ENCODE data around the gene TFF1. TPM values are rescaled to one million over a fixed set of nuclear protein-coding genes. Genes with fewer than 3 reads are reported as not detected.

Gene TFF1
- total RNA-seq, 1 experiment from 2014 or later, result 111 TPM

- Histone ChIP-seq H3K9me3 (ENCODE audit: low read length) (no peaks in the 10 kb centered on the region), H3K4me2 (ENCODE audit: low read length) (peak overlapping the region; percentile 52), H3K9me2 (replicated peaks; ENCODE audit: low read length) (no peaks in the 10 kb centered on the region), H2AFZ (ENCODE audit: low read length) (peak overlapping the region; percentile 55), H3K4me1 (ENCODE audit: insufficient read depth, low read length) (peaks cover 14% of the 10 kb centered on the region), H3K4me3 (ENCODE audit: low read length) (no peak overlapping the region), H3K79me2 (ENCODE audit: low read length) (no peaks in the 10 kb centered on the region), H3K27me3 (ENCODE audit: low read length) (no peaks in the 10 kb centered on the region), H3K9ac (ENCODE audit: low read length) (peak overlapping the region; percentile 59), H3K36me3 (ENCODE audit: low read depth, low read length) (no peaks in the 10 kb centered on the region), H4K20me1 (ENCODE audit: low read length) (no peaks in the 10 kb centered on the region), H3K27ac (ENCODE audit: low read length) (peak overlapping the region; percentile 34; the same call in 1 of the 2 replicates), H3F3A (ENCODE audit: low read length, unreplicated experiment) (no peaks in the 10 kb centered on the region)
- ChIA-PET POLR2A (ENCODE audit: unreplicated experiment) (no interaction called here), CTCF (no interaction called here)
- ATAC-seq (peak; percentile 70), DNase-seq (peak; percentile 31)
- no peak for TF ChIP-seq EZH2 (IDR thresholded peaks at IDR 0.05; ENCODE audit: low read length, unreplicated experiment)
- no peak for TF ChIP-seq CTCF (conservative IDR thresholded peaks at IDR 0.05; ENCODE audit: low read depth, low read length)
- TF ChIP-seq EZH2phosphoT487 (IDR thresholded peaks at IDR 0.05; ENCODE audit: borderline replicate concordance, low read length), result no peak
- intact Hi-C loops (cut with micrococcal nuclease), result loop anchor here (1.0 kb wide), 1 partner anchor 38 kb away; no protein-coding TSS in a partner anchor
- no TSS peak for BruUV-seq (replicated peaks)
Observed at GRCh38 chr21:42376338-42376982, 10.1 kb upstream of the TFF1 start.

- no peaks in the 10 kb centered on the region for H3K79me2 ChIP-seq (ENCODE audit: low read length)
- H3K4me1 ChIP-seq (ENCODE audit: insufficient read depth, low read length), result peaks cover 14% of the 10 kb centered on the region
- H3K4me2 ChIP-seq (ENCODE audit: low read length), result peak overlapping the region; percentile 52; the same call in 1 of the 2 replicates
- H3K36me3 ChIP-seq (ENCODE audit: low read depth, low read length), result no peaks in the 10 kb centered on the region
- H3K27me3 ChIP-seq (ENCODE audit: low read length), result no peaks in the 10 kb centered on the region
- no peaks in the 10 kb centered on the region for H3F3A ChIP-seq (ENCODE audit: low read length, unreplicated experiment)
- no peak for DNase-seq
- H3K4me3 ChIP-seq (ENCODE audit: low read length), result no peak overlapping the region
- TF ChIP-seq CTCF (conservative IDR thresholded peaks at IDR 0.05; ENCODE audit: low read depth, low read length) (no peak), EZH2phosphoT487 (IDR thresholded peaks at IDR 0.05; ENCODE audit: borderline replicate concordance, low read length) (no peak), EZH2 (IDR thresholded peaks at IDR 0.05; ENCODE audit: low read length, unreplicated experiment) (no peak)
- peak overlapping the region; percentile 59; the same call in 1 of the 2 replicates for H3K9ac ChIP-seq (ENCODE audit: low read length)
- POLR2A ChIA-PET (ENCODE audit: unreplicated experiment), result no interaction called here
- CTCF ChIA-PET, result no interaction called here
- BruUV-seq (replicated peaks), result no TSS peak
- intact Hi-C loops (cut with micrococcal nuclease), result loop anchor here (1.0 kb wide), 1 partner anchor 38 kb away; no protein-coding TSS in a partner anchor
- no peaks in the 10 kb centered on the region for H3K9me2 ChIP-seq (replicated peaks; ENCODE audit: low read length)
- H3K9me3 ChIP-seq (ENCODE audit: low read length), result no peaks in the 10 kb centered on the region
- H3K27ac ChIP-seq (ENCODE audit: low read length), result peak overlapping the region; percentile 34; the same call in 1 of the 2 replicates
- no peak overlapping the region for H2AFZ ChIP-seq (ENCODE audit: low read length)
- H4K20me1 ChIP-seq (ENCODE audit: low read length), result no peaks in the 10 kb centered on the region
- ATAC-seq, result peak; percentile 9; the same call in 1 of the 2 replicates
Observed at GRCh38 chr21:42375966-42376337, 9.6 kb upstream of the TFF1 start.

GRCh38 chr21:42375506-42375905 is 9.2 kb upstream of the TFF1 start:
- intact Hi-C loops (cut with micrococcal nuclease), result no loop called here

More at GRCh38 chr21:42375506-42375905, 9.2 kb upstream of the TFF1 start:
- Histone ChIP-seq H3K9me2 (replicated peaks; ENCODE audit: low read length) (no peaks in the 10 kb centered on the region), H3K4me1 (ENCODE audit: insufficient read depth, low read length) (peaks cover 14% of the 10 kb centered on the region), H3F3A (ENCODE audit: low read length, unreplicated experiment) (no peaks in the 10 kb centered on the region), H3K4me3 (ENCODE audit: low read length) (no peak overlapping the region), H3K27ac (ENCODE audit: low read length) (no peak overlapping the region; the same call in 1 of the 2 replicates), H3K36me3 (ENCODE audit: low read depth, low read length) (no peaks in the 10 kb centered on the region), H2AFZ (ENCODE audit: low read length) (no peak overlapping the region), H3K9me3 (ENCODE audit: low read length) (no peaks in the 10 kb centered on the region), H3K79me2 (ENCODE audit: low read length) (no peaks in the 10 kb centered on the region), H3K4me2 (ENCODE audit: low read length) (0 out of 2 replicates have a peak overlapping the region, but pooled peaks have one; percentile 52), H4K20me1 (ENCODE audit: low read length) (no peaks in the 10 kb centered on the region), H3K27me3 (ENCODE audit: low read length) (no peaks in the 10 kb centered on the region), H3K9ac (ENCODE audit: low read length) (peak overlapping the region; percentile 40; the same call in 1 of the 2 replicates)
- no peak for TF ChIP-seq CTCF (conservative IDR thresholded peaks at IDR 0.05; ENCODE audit: low read depth, low read length)
- ATAC-seq (no peak), DNase-seq (no peak)
- no TSS peak for BruUV-seq (replicated peaks)
- CTCF ChIA-PET, result interaction anchor here (0.6 kb wide), 1 partner anchor 140 kb away, joined by 3 read pairs; no protein-coding TSS in a partner anchor
- POLR2A ChIA-PET (ENCODE audit: unreplicated experiment), result interaction anchor here (0.6 kb wide), 1 partner anchor 155 kb away, joined by 8 read pairs; no protein-coding TSS in a partner anchor

All from PC-3 (cell line).